ENCODE measurements around the gene INCA1.

The INCA1 gene

GRCh38 chr17:4968486-4969046 is 28.8 kb downstream of the INCA1 start:
- H3K4me3 ChIP-seq (ENCODE audit: control insufficient read depth, low read depth, low read length), result peak overlapping the region; percentile 93
- no peak for DNase-seq (ENCODE audit: low read depth)
- TF ChIP-seq CTCF (conservative IDR thresholded peaks at IDR 0.05; ENCODE audit: control insufficient read depth, insufficient read depth, low read depth, low read length), result no peak

GRCh38 chr17:4967539-4968485 is 29.5 kb downstream of the INCA1 start, which contains the start of gene SPAG7:
TSS of gene SPAG7 (minus strand) at chr17:4967817. CDS start at chr17:4967804, 13 bp downstream.
- H3K4me3 ChIP-seq (ENCODE audit: control insufficient read depth, low read depth, low read length), result peak within 1 kb of the TSS; percentile 93
- DNase-seq (ENCODE audit: low read depth), result peak; percentile 98
- no peak for TF ChIP-seq CTCF (conservative IDR thresholded peaks at IDR 0.05; ENCODE audit: control insufficient read depth, insufficient read depth, low read depth, low read length)

- peak overlapping the region; percentile 93 for H3K4me3 ChIP-seq (ENCODE audit: control insufficient read depth, low read depth, low read length)
- peak; percentile 100 for DNase-seq (ENCODE audit: low read depth)
- no peak for TF ChIP-seq CTCF (conservative IDR thresholded peaks at IDR 0.05; ENCODE audit: control insufficient read depth, insufficient read depth, low read depth, low read length)
Observed at GRCh38 chr17:4966844-4967538, 30.3 kb downstream of the INCA1 start.

- no peak for DNase-seq (ENCODE audit: low read depth)
- no peak overlapping the region for H3K4me3 ChIP-seq (ENCODE audit: control insufficient read depth, low read depth, low read length)
Observed at GRCh38 chr17:4965311-4965986, 31.9 kb downstream of the INCA1 start.

GRCh38 chr17:4960279-4960922 is 36.9 kb downstream of the INCA1 start:
- no peak for TF ChIP-seq CTCF (conservative IDR thresholded peaks at IDR 0.05; ENCODE audit: control insufficient read depth, insufficient read depth, low read depth, low read length)
- no peak for DNase-seq (ENCODE audit: low read depth)
- H3K4me3 ChIP-seq (ENCODE audit: control insufficient read depth, low read depth, low read length), result no peak overlapping the region

More at GRCh38 chr17:4965311-4965986, 31.9 kb downstream of the INCA1 start:
- no peak for TF ChIP-seq CTCF (conservative IDR thresholded peaks at IDR 0.05; ENCODE audit: control insufficient read depth, insufficient read depth, low read depth, low read length)

Measured in fibroblast of mammary gland (primary cell).